ENCODE data around the gene PLCB4. TPM values are rescaled to one million over a fixed set of nuclear protein-coding genes. Genes with fewer than 3 reads are reported as not detected.

Gene PLCB4
- total RNA-seq, 1 donor from 2014 or later: not detected

- no peak overlapping the region for H3K4me3 Mint-ChIP-seq (ENCODE audit: low read depth)
- no peak for DNase-seq (ENCODE audit: low spot score)
- intact Hi-C loops (cut with micrococcal nuclease): no loop called here
- H3K4me1 Mint-ChIP-seq (ENCODE audit: low read depth): no peaks in the 10 kb centered on the region
- H3K36me3 Mint-ChIP-seq (ENCODE audit: low read depth): no peaks in the 10 kb centered on the region
- no peak overlapping the region for H3K27ac Mint-ChIP-seq
- no peaks in the 10 kb centered on the region for H3K27me3 Mint-ChIP-seq (ENCODE audit: low read depth)
- no peaks in the 10 kb centered on the region for H3K9me3 Mint-ChIP-seq
These were observed 378.3 kb downstream of the PLCB4 start for GRCh38 chr20:9447182-9447581.

DNA sequence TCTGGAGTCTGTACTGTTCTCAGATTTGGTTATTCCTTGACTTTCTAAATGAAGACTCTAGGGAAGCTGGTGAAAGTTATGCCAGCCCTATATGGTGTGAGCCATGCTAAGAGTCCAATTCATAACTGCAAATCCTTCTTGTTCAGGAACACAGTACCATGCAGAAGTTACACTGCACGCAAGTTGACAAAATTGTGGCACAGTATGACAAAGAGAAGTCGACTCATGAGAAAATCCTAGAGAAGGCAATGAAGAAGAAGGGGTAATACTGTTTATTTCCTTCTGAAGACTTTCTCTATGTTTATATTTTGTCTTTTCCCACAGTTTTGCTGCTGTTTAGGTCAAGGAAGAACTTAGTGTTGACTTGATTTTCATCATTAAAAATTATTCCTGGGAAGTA lies 384.3 kb downstream of the PLCB4 start:
- H3K27me3 Mint-ChIP-seq (ENCODE audit: low read depth): no peaks in the 10 kb centered on the region
- no peak for DNase-seq (ENCODE audit: low spot score)
- intact Hi-C loops (cut with micrococcal nuclease): no loop called here
- no peak overlapping the region for H3K27ac Mint-ChIP-seq
- H3K4me3 Mint-ChIP-seq (ENCODE audit: low read depth): no peak overlapping the region
- no peaks in the 10 kb centered on the region for H3K4me1 Mint-ChIP-seq (ENCODE audit: low read depth)
- no peaks in the 10 kb centered on the region for H3K36me3 Mint-ChIP-seq (ENCODE audit: low read depth)
- no peaks in the 10 kb centered on the region for H3K9me3 Mint-ChIP-seq

- H3K9me3 Mint-ChIP-seq: no peaks in the 10 kb centered on the region
- intact Hi-C loops (cut with micrococcal nuclease): no loop called here
- no peak overlapping the region for H3K4me3 Mint-ChIP-seq (ENCODE audit: low read depth)
- H3K27ac Mint-ChIP-seq: no peak overlapping the region
- no peaks in the 10 kb centered on the region for H3K4me1 Mint-ChIP-seq (ENCODE audit: low read depth)
- no peaks in the 10 kb centered on the region for H3K36me3 Mint-ChIP-seq (ENCODE audit: low read depth)
- no peaks in the 10 kb centered on the region for H3K27me3 Mint-ChIP-seq (ENCODE audit: low read depth)
- no peak for DNase-seq (ENCODE audit: low spot score)
These were observed 385.9 kb downstream of the PLCB4 start for GRCh38 chr20:9454791-9455190.

DNA sequence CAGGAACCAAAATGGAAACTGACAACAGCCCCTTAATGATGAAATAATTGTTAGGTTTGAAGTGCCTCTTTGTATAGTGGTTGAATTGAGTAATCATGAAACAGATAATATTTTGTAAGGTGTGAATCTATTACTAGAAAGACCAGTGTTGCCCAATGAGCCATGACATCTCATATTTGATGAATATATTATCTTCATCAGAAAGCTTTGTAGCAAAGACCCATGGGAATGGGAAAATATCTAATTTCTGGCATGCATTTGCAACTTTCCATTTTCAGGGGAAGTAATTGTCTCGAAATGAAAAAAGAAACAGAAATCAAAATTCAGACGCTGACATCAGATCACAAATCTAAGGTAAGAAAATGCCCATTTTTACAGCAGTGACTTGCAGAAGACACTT lies 388.2 kb downstream of the PLCB4 start:
- H3K4me3 Mint-ChIP-seq (ENCODE audit: low read depth): no peak overlapping the region
- intact Hi-C loops (cut with micrococcal nuclease): no loop called here
- no peaks in the 10 kb centered on the region for H3K27me3 Mint-ChIP-seq (ENCODE audit: low read depth)
- no peak overlapping the region for H3K27ac Mint-ChIP-seq
- H3K36me3 Mint-ChIP-seq (ENCODE audit: low read depth): no peaks in the 10 kb centered on the region
- H3K9me3 Mint-ChIP-seq: no peaks in the 10 kb centered on the region
- no peaks in the 10 kb centered on the region for H3K4me1 Mint-ChIP-seq (ENCODE audit: low read depth)
- DNase-seq (ENCODE audit: low spot score): no peak

DNA sequence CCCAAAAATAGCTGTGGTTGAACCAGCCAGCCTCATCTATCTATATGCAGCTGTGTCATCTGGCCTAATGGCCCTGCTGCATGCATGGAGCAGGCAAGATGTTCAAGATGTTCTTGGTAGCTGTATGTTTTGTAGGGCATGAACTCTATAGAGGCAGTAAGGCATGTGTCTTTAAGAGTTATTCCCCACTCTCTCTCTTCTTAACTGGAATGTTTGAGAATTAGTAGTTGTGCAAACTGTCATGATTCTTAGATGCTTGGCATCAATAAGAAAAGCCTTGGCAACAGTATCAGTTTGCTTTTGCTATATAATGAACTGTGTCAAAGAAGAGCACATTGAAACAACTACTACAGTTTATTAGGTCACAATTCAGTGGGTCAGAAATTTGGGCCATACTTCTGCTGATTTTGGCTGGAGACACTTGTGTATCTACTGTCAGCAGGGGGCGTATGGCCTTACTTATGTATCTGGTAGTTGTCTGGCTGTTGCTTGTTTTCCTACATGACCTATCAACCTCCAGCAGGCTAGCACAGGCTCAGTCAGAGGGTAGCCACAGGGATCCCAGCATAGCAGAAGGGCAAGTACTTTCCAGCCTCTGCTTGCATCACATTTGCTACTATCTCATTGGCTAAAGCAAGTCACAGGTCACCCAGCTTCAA lies 389.4 kb downstream of the PLCB4 start:
- no peaks in the 10 kb centered on the region for H3K4me1 Mint-ChIP-seq (ENCODE audit: low read depth)
- peaks cover 5% of the 10 kb centered on the region for H3K9me3 Mint-ChIP-seq
- H3K27me3 Mint-ChIP-seq (ENCODE audit: low read depth): no peaks in the 10 kb centered on the region
- H3K36me3 Mint-ChIP-seq (ENCODE audit: low read depth): no peaks in the 10 kb centered on the region
- intact Hi-C loops (cut with micrococcal nuclease): no loop called here
- no peak for DNase-seq (ENCODE audit: low spot score)
- H3K27ac Mint-ChIP-seq: no peak overlapping the region
- no peak overlapping the region for H3K4me3 Mint-ChIP-seq (ENCODE audit: low read depth)

DNA sequence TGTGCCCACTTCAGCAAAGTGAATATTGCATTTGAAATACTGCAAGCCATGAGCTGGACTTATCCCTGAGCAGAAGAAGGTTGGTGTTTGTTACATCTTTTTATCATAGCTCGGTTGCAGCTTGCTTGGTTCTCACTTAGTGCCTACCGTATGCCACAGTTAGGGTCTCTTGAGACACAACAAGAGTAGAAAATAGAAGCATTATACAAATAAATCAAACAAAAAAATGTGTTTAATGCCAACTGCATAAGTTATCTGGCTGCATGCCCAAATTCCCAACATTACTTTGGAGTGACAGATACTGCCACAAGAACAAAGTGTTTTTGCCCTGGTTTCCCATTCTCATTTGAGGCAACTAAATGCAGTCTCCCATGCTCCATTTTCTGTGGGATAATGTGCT lies 391.6 kb downstream of the PLCB4 start:
- H3K36me3 Mint-ChIP-seq (ENCODE audit: low read depth): no peaks in the 10 kb centered on the region

DNA sequence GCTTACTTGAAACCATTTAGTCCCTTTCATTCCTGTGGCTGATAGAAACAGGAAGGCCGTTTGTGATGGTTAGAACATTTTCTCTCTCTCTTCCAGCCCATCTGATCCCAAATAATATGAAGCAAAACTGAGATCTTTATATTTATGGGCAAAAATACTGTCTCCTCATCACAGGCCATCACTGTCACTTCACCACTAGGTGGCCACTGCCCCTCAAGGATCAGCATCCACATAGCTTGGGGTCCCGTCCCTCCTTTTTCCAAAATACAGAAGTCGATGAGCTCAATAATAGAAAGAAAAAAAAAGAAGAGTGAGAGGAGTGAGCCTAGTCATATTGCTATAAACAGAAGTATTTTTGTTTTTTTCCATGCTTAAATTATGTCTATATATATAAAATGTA lies 399.1 kb downstream of the PLCB4 start:
- Mint-ChIP-seq H3K36me3 (ENCODE audit: low read depth) (no peaks in the 10 kb centered on the region), H3K27me3 (ENCODE audit: low read depth) (no peaks in the 10 kb centered on the region), H3K9me3 (peaks cover 5% of the 10 kb centered on the region), H3K4me1 (ENCODE audit: low read depth) (no peaks in the 10 kb centered on the region), H3K4me3 (ENCODE audit: low read depth) (no peak overlapping the region), H3K27ac (no peak overlapping the region)
- intact Hi-C loops (cut with micrococcal nuclease): no loop called here
- DNase-seq (ENCODE audit: low spot score): no peak

More for the DNA sequence above, 391.6 kb downstream of the PLCB4 start:
- Mint-ChIP-seq H3K4me1 (ENCODE audit: low read depth) (no peaks in the 10 kb centered on the region), H3K9me3 (peaks cover 10% of the 10 kb centered on the region), H3K27ac (no peak overlapping the region), H3K4me3 (ENCODE audit: low read depth) (no peak overlapping the region), H3K27me3 (ENCODE audit: low read depth) (no peaks in the 10 kb centered on the region)
- intact Hi-C loops (cut with micrococcal nuclease): no loop called here
- no peak for DNase-seq (ENCODE audit: low spot score)

- no peaks in the 10 kb centered on the region for H3K36me3 Mint-ChIP-seq (ENCODE audit: low read depth)
- H3K4me1 Mint-ChIP-seq (ENCODE audit: low read depth): no peaks in the 10 kb centered on the region
- no peak for DNase-seq (ENCODE audit: low spot score)
- no peak overlapping the region for H3K4me3 Mint-ChIP-seq (ENCODE audit: low read depth)
- no peaks in the 10 kb centered on the region for H3K9me3 Mint-ChIP-seq
- no peak overlapping the region for H3K27ac Mint-ChIP-seq
- H3K27me3 Mint-ChIP-seq (ENCODE audit: low read depth): no peaks in the 10 kb centered on the region
- intact Hi-C loops (cut with micrococcal nuclease): no loop called here
These were observed 406.0 kb downstream of the PLCB4 start for GRCh38 chr20:9474835-9475415.

DNA sequence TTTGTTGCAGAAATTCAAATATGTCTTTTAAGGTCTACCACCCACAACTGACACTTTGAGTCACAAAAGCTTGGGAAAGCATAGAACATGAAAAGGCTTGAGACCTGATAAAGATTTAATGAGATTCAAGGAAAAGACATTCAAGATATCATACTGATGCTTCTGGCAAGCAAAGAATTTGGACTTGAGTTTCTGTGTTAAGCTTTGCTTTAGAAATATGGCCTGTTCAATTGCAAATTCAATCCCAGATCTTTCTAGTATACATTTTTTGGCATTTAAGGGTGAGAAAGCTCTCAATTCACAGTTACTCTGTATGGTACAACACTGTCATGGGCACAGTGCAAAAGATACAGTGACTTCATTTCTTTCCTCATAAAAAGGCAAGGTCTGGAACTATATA lies 406.6 kb downstream of the PLCB4 start:
- Mint-ChIP-seq H3K4me3 (ENCODE audit: low read depth) (no peak overlapping the region), H3K9me3 (no peaks in the 10 kb centered on the region), H3K36me3 (ENCODE audit: low read depth) (no peaks in the 10 kb centered on the region), H3K27ac (no peak overlapping the region), H3K4me1 (ENCODE audit: low read depth) (no peaks in the 10 kb centered on the region), H3K27me3 (ENCODE audit: low read depth) (no peaks in the 10 kb centered on the region)
- intact Hi-C loops (cut with micrococcal nuclease): no loop called here
- no peak for DNase-seq (ENCODE audit: low spot score)

GRCh38 chr20:9476174-9476573 lies 407.3 kb downstream of the PLCB4 start:
- no peak for DNase-seq (ENCODE audit: low spot score)
- H3K36me3 Mint-ChIP-seq (ENCODE audit: low read depth): no peaks in the 10 kb centered on the region
- no peaks in the 10 kb centered on the region for H3K4me1 Mint-ChIP-seq (ENCODE audit: low read depth)
- H3K4me3 Mint-ChIP-seq (ENCODE audit: low read depth): no peak overlapping the region
- intact Hi-C loops (cut with micrococcal nuclease): no loop called here
- H3K27ac Mint-ChIP-seq: no peak overlapping the region
- no peaks in the 10 kb centered on the region for H3K27me3 Mint-ChIP-seq (ENCODE audit: low read depth)
- H3K9me3 Mint-ChIP-seq: no peaks in the 10 kb centered on the region

DNA sequence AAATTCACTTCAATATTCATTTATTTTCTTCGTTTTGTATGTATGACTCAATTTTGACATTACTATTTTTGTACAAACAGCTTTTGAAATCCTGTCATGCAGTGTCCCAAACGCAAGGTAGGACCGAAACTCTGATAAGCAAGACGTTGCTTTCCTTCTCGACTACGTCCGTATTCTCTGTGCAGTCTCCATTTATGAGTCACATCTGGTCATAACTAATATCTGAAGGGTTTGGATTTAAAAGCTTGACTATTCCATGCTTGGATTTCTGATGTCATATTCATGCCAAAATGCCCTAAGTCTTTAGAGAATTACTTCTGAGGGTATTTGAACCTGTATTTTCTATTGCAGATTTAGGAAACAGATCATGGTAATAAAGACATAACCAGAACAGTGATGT lies 407.8 kb downstream of the PLCB4 start:
- Mint-ChIP-seq H3K36me3 (ENCODE audit: low read depth) (no peaks in the 10 kb centered on the region), H3K9me3 (no peaks in the 10 kb centered on the region), H3K27me3 (ENCODE audit: low read depth) (no peaks in the 10 kb centered on the region), H3K27ac (no peak overlapping the region), H3K4me1 (ENCODE audit: low read depth) (no peaks in the 10 kb centered on the region), H3K4me3 (ENCODE audit: low read depth) (no peak overlapping the region)
- DNase-seq (ENCODE audit: low spot score): no peak
- intact Hi-C loops (cut with micrococcal nuclease): no loop called here

GRCh38 chr20:9478771-9479170 lies 409.9 kb downstream of the PLCB4 start:
- no peak overlapping the region for H3K27ac Mint-ChIP-seq
- H3K4me1 Mint-ChIP-seq (ENCODE audit: low read depth): no peaks in the 10 kb centered on the region
- intact Hi-C loops (cut with micrococcal nuclease): no loop called here
- H3K27me3 Mint-ChIP-seq (ENCODE audit: low read depth): no peaks in the 10 kb centered on the region
- DNase-seq (ENCODE audit: low spot score): no peak
- no peaks in the 10 kb centered on the region for H3K9me3 Mint-ChIP-seq
- no peak overlapping the region for H3K4me3 Mint-ChIP-seq (ENCODE audit: low read depth)
- H3K36me3 Mint-ChIP-seq (ENCODE audit: low read depth): no peaks in the 10 kb centered on the region

DNA sequence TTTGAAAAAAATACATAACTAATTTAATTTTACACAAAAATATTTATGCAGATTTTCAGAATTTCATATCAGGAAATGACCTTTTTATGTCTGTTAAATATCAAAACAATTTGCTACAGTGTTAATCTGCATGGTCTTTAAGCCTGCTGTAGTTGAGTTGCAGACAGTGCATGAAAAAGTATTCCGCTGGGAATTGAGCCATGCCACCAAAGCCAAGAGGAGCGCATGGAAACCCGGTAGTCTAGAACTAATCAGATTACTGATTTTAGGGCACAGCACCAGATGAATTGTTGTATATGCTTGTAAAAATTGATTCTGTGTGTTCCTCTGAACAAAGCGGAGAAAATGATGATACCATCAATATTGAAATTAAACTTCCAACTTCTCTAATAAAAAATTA lies 411.2 kb downstream of the PLCB4 start:
- H3K27ac Mint-ChIP-seq: no peak overlapping the region
- H3K4me1 Mint-ChIP-seq (ENCODE audit: low read depth): no peaks in the 10 kb centered on the region
- intact Hi-C loops (cut with micrococcal nuclease): no loop called here
- no peaks in the 10 kb centered on the region for H3K27me3 Mint-ChIP-seq (ENCODE audit: low read depth)
- H3K9me3 Mint-ChIP-seq: no peaks in the 10 kb centered on the region
- H3K4me3 Mint-ChIP-seq (ENCODE audit: low read depth): no peak overlapping the region
- no peaks in the 10 kb centered on the region for H3K36me3 Mint-ChIP-seq (ENCODE audit: low read depth)
- no peak for DNase-seq (ENCODE audit: low spot score)

DNA sequence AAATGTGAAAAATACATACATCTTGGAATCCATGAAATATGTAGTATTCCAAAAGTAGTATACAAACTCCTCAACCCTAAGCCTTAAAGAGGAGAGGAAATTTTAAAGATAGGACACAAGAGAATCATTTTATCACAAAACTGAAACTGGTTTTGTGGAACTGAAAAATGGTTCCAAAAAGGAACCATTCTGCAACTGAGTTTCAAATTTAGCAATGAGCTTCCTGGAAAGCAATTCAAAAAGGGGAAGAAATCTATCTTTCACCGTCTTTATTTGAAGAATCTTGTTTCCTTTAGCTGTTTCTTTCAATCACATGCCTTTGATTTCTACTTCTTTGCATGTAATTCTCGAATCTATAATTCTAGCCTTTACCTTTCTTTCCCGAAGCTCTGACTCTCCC lies 413.3 kb downstream of the PLCB4 start:
- intact Hi-C loops (cut with micrococcal nuclease): no loop called here
- H3K4me1 Mint-ChIP-seq (ENCODE audit: low read depth): no peaks in the 10 kb centered on the region
- no peak overlapping the region for H3K27ac Mint-ChIP-seq
- no peaks in the 10 kb centered on the region for H3K36me3 Mint-ChIP-seq (ENCODE audit: low read depth)
- H3K27me3 Mint-ChIP-seq (ENCODE audit: low read depth): no peaks in the 10 kb centered on the region
- no peak overlapping the region for H3K4me3 Mint-ChIP-seq (ENCODE audit: low read depth)
- DNase-seq (ENCODE audit: low spot score): no peak
- H3K9me3 Mint-ChIP-seq: no peaks in the 10 kb centered on the region

Measured in activated T-helper 2 cell treated with anti-CD3 and anti-CD28 coated beads, Interferon-gamma antibody, Interleukin-2, Interleukin-4, amounts not matched to agents 10 μg/mL and 5 μg/mL and 100 μg/mL, durations not matched to agents 14 hours and 24 hours and 36 hours (primary cell).